ENCODE data around the gene ANKFY1. TPM values are rescaled to one million over a fixed set of nuclear protein-coding genes. Genes with fewer than 3 reads are reported as not detected.
A peak's percentile ranks its signal among the peaks of the same experiment; 100 is the strongest.

The ANKFY1 gene
- 10 to 100 TPM; 43.7 to 48.4 (median 44.5) TPM for polyA plus RNA-seq (ENCODE audit: insufficient read length in 3 of 3)

- DNase-seq (ENCODE audit: low read depth in 3 of 3, low spot score in 2 of 3) = peak; percentile 88 to 93 (median 92)
Observed at GRCh38 chr17:4263282-4264215, at the start of gene ANKFY1. ANKFY1 (minus strand) TSS chr17:4263979; CDS start chr17:4263941, 38 bp downstream.

- no peak for DNase-seq (ENCODE audit: low read depth in 3 of 3, low spot score in 2 of 3)
Observed at GRCh38 chr17:4310354-4311060, 46.7 kb upstream of the ANKFY1 start.

GRCh38 chr17:4309897-4310296 lies 46.1 kb upstream of the ANKFY1 start:
- DNase-seq (ENCODE audit: low read depth in 3 of 3, low spot score in 2 of 3) = no peak

GRCh38 chr17:4307179-4307930 lies 43.6 kb upstream of the ANKFY1 start:
- DNase-seq (ENCODE audit: low read depth in 3 of 3, low spot score in 2 of 3) = no peak

- DNase-seq (ENCODE audit: low read depth in 3 of 3, low spot score in 2 of 3) = no peak
Observed at GRCh38 chr17:4305224-4305623, 41.4 kb upstream of the ANKFY1 start.

- DNase-seq (ENCODE audit: low read depth in 3 of 3, low spot score in 2 of 3) = no peak
Observed at GRCh38 chr17:4304417-4305027, 40.7 kb upstream of the ANKFY1 start.

- DNase-seq (ENCODE audit: low read depth in 3 of 3, low spot score in 2 of 3) = no peak
Observed at GRCh38 chr17:4301066-4301465, 37.3 kb upstream of the ANKFY1 start.

- no peak for DNase-seq (ENCODE audit: low read depth in 3 of 3, low spot score in 2 of 3)
Observed at GRCh38 chr17:4297351-4297750, 33.6 kb upstream of the ANKFY1 start.

- DNase-seq (ENCODE audit: low read depth in 3 of 3, low spot score in 2 of 3) = no peak
Observed at GRCh38 chr17:4295686-4296085, 31.9 kb upstream of the ANKFY1 start.

GRCh38 chr17:4293572-4293971 lies 29.8 kb upstream of the ANKFY1 start:
- DNase-seq (ENCODE audit: low read depth in 3 of 3, low spot score in 2 of 3) = no peak

GRCh38 chr17:4287710-4288109 lies 23.9 kb upstream of the ANKFY1 start:
- no peak for DNase-seq (ENCODE audit: low read depth in 3 of 3, low spot score in 2 of 3)

GRCh38 chr17:4276514-4276913 lies 12.7 kb upstream of the ANKFY1 start:
- DNase-seq (ENCODE audit: low read depth in 3 of 3, low spot score in 2 of 3) = no peak

GRCh38 chr17:4272972-4273368 lies 9.2 kb upstream of the ANKFY1 start:
- DNase-seq (ENCODE audit: low read depth in 3 of 3, low spot score in 2 of 3) = no peak

GRCh38 chr17:4272213-4272971 lies 8.6 kb upstream of the ANKFY1 start:
- DNase-seq (ENCODE audit: low read depth in 3 of 3, low spot score in 2 of 3) = no peak

- no peak for DNase-seq (ENCODE audit: low read depth in 3 of 3, low spot score in 2 of 3)
Observed at GRCh38 chr17:4270736-4271135, 7.0 kb upstream of the ANKFY1 start.

- DNase-seq (ENCODE audit: low read depth in 3 of 3, low spot score in 2 of 3) = no peak
Observed at GRCh38 chr17:4269915-4270314, 6.1 kb upstream of the ANKFY1 start.

GRCh38 chr17:4267402-4267801 lies 3.6 kb upstream of the ANKFY1 start:
- DNase-seq (ENCODE audit: low read depth in 3 of 3, low spot score in 2 of 3) = no peak

GRCh38 chr17:4266550-4266949 lies 2.8 kb upstream of the ANKFY1 start:
- DNase-seq (ENCODE audit: low read depth in 3 of 3, low spot score in 2 of 3) = no peak

GRCh38 chr17:4262703-4263102 lies 1.1 kb downstream of the ANKFY1 start:
- no peak for DNase-seq (ENCODE audit: low read depth in 3 of 3, low spot score in 2 of 3)

- no peak for DNase-seq (ENCODE audit: low read depth in 3 of 3, low spot score in 2 of 3)
Observed at GRCh38 chr17:4261452-4261851, 2.3 kb downstream of the ANKFY1 start.
